ENCODE results near the gene RBM17. TPM values are rescaled to one million over a fixed set of nuclear protein-coding genes. Genes with fewer than 3 reads are reported as not detected.
A peak's percentile ranks its signal among the peaks of the same experiment; 100 is the strongest.

The RBM17 gene
- total RNA-seq, 1 experiment from 2014 or later: 160 TPM

GRCh38 chr10:6145166-6145987 lies 56.5 kb downstream of the RBM17 start (continued):
- no peak for TF ChIP-seq AR (CRISPR knock-in tag; IDR thresholded peaks at IDR 0.05)
- no peak for TF ChIP-seq ZNF416 (CRISPR knock-in tag; IDR thresholded peaks at IDR 0.05)
- no peak for TF ChIP-seq ZNF512 (CRISPR knock-in tag; IDR thresholded peaks at IDR 0.05; ENCODE audit: borderline replicate concordance)
- no peak for TF ChIP-seq CDX4 (CRISPR knock-in tag; IDR thresholded peaks at IDR 0.05; ENCODE audit: borderline replicate concordance)
- no peak for TF ChIP-seq TCF7 (CRISPR knock-in tag; IDR thresholded peaks at IDR 0.05; ENCODE audit: low read depth)
- TF ChIP-seq GABPB1 (CRISPR knock-in tag; IDR thresholded peaks at IDR 0.05): no peak
- TF ChIP-seq JAZF1 (CRISPR knock-in tag; IDR thresholded peaks at IDR 0.05): no peak
- TF ChIP-seq ZNF671 (CRISPR knock-in tag; IDR thresholded peaks at IDR 0.05): no peak
- 0 out of 2 replicates have a peak, but pooled peaks have one; percentile 24 for TF ChIP-seq NFYB (CRISPR knock-in tag; conservative IDR thresholded peaks at IDR 0.05; ENCODE audit: low read depth)
- TF ChIP-seq NFE2L1 (CRISPR knock-in tag; IDR thresholded peaks at IDR 0.05): no peak
- TF ChIP-seq ZBTB21 (CRISPR knock-in tag; IDR thresholded peaks at IDR 0.05; ENCODE audit: borderline replicate concordance): no peak
- no peak for TF ChIP-seq ZNF232 (CRISPR knock-in tag; IDR thresholded peaks at IDR 0.05)
- TF ChIP-seq ZNF396 (CRISPR knock-in tag; IDR thresholded peaks at IDR 0.05; ENCODE audit: borderline replicate concordance): no peak
- no peak for TF ChIP-seq SMAD3 (CRISPR knock-in tag; IDR thresholded peaks at IDR 0.05; ENCODE audit: borderline replicate concordance)
- 0 out of 2 replicates have a peak, but pooled peaks have one; percentile 14 for TF ChIP-seq TEAD4 (CRISPR knock-in tag; IDR thresholded peaks at IDR 0.05)
- TF ChIP-seq NR3C1 (CRISPR knock-in tag; conservative IDR thresholded peaks at IDR 0.05; ENCODE audit: low read depth): no peak
- no peak for TF ChIP-seq ERG (CRISPR knock-in tag; IDR thresholded peaks at IDR 0.05)
- TF ChIP-seq FOXK1 (CRISPR knock-in tag; IDR thresholded peaks at IDR 0.05): 0 out of 2 replicates have a peak, but pooled peaks have one; percentile 15
- peak; percentile 86 for TF ChIP-seq HMGXB4 (CRISPR knock-in tag; IDR thresholded peaks at IDR 0.05)
- TF ChIP-seq ZNF281 (CRISPR knock-in tag; IDR thresholded peaks at IDR 0.05): peak; percentile 17; the same call in 1 of the 2 replicates
- peak; percentile 84 for TF ChIP-seq FOXP1 (CRISPR knock-in tag; IDR thresholded peaks at IDR 0.05; ENCODE audit: borderline replicate concordance)
- 0 out of 2 replicates have a peak, but pooled peaks have one; percentile 74 for TF ChIP-seq ATF1 (CRISPR knock-in tag; IDR thresholded peaks at IDR 0.05)
- peak; percentile 69; the same call in 1 of the 2 replicates for TF ChIP-seq USF1 (CRISPR knock-in tag; IDR thresholded peaks at IDR 0.05)
- no peak for TF ChIP-seq FOXJ3 (CRISPR knock-in tag; IDR thresholded peaks at IDR 0.05; ENCODE audit: borderline replicate concordance)
- TF ChIP-seq NFATC4 (CRISPR knock-in tag; IDR thresholded peaks at IDR 0.05): no peak
